HG03558 (cell line): ENCODE data around the gene SULT4A1.
"Not testable (repeated sequence)": the region's sequence is repeated elsewhere in the genome, so short reads cannot be mapped to it uniquely, and the experiment has no call there.

Experiments used
- ATAC-seq: cut with Tn5 transposase; IDR thresholded peaks from one replicate; pipeline ENCODE4 v1.9.1; 2021; ENCODE audit warnings: moderate number of reproducible peaks; ENCODE audit not compliant: unreplicated experiment; ENCODE audit errors: extremely low read depth

SULT4A1 gene, protein sequence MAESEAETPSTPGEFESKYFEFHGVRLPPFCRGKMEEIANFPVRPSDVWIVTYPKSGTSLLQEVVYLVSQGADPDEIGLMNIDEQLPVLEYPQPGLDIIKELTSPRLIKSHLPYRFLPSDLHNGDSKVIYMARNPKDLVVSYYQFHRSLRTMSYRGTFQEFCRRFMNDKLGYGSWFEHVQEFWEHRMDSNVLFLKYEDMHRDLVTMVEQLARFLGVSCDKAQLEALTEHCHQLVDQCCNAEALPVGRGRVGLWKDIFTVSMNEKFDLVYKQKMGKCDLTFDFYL

DNA sequence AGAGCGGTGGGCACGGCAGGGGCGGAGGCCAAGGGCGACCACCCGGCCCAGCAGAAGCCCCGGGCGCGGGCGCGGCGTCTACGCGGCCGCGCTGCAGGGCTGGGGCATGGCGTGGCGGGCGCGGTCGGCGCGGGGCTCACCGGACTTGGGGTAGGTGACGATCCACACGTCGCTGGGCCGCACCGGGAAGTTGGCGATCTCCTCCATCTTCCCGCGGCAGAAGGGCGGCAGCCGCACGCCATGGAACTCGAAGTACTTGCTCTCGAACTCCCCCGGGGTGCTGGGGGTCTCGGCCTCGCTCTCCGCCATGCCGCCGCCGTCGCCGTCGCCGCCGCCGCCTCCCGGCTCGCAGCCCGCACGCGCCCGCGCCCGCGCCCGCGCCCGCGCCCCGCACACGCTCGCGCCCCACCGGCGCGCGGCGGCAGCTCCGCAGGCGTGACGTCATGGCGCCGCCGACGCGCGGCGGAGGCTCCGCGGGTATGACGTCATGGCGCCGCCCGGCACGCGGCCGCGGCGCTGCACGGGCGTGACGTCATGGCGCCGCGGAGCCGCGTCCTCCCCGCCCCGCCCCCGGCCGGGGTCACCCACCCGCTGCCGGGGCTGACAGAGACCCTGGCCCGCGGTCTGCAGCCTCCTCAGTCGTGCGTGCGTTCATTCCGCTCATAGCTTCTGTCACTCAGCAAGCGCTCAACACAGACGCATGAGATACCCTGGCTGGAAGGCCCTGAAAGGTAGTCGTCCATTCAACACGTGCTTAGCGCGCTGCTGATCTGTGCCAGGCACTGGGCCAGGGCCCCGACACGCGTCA is at the start of gene SULT4A1:
TSS of gene SULT4A1 (minus strand) at position 440 of the 808 bp plus-strand sequence. CDS start at position 309, 131 bp downstream.
- no peak for ATAC-seq

DNA sequence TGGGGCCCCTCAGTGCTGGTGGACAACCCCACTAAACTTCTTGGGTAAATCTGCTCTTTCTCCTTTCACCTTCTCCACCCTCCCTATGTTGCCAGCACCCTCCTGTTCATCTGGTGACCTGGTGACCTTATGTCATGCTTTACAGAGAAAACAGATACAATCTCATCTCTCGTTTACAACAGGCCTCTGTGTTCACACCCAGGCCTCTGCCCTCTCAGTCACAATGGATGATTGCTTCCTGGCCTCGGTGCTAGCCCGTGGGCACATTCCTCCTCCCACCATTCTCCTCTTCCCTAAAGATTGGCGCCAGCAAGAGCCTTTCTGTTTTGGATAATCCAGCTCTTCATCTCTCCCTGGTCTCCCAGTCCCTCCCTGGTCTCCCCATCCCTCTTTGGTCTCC is 49.0 kb upstream of the SULT4A1 start:
- ATAC-seq = no peak

DNA sequence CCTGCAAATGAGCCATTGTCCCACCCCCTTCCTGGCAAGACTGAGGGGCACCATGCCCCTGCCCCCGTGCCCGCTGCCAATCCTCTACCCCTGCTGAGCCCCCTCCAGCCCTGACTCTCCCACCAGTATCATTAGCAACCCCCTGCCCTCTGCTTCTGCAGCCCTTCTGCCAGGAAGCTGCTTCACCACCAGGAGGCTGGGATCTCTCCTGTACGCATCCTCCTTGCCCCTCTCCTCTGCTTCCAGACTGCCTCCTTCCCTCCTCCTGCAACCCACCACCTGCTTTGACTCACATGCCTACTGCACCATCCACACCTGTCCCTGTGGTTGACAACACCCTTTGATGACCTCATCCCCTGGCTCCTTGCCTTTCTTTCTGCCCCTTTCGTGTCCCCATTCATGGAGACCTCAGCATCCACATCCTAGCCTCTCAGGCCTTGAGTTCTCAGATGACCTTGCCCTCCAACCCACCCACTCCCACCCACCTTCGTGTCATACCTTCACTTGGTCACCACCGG is 47.9 kb upstream of the SULT4A1 start:
- ATAC-seq = no peak

DNA sequence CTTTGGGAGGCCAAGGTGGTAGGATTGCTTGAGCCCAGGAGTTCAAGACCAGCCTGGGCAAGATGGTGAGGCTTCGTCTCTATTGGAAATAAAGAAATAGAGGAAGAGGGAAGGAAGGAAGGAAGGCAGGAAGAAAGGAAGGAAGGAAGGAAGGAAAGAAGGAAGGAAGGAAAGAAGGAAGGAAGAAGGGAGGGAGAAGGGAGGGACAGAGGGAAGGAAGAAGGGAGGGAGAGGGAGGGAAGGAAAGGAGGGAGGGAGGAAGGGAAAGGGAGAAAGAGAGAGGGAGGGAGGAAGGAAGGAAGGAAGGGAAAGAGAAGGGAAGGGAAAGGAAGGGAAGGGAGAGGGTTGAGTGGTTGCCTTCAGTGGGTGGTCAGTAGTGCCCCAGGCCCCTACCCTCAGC is 47.4 kb upstream of the SULT4A1 start:
- no peak for ATAC-seq

DNA sequence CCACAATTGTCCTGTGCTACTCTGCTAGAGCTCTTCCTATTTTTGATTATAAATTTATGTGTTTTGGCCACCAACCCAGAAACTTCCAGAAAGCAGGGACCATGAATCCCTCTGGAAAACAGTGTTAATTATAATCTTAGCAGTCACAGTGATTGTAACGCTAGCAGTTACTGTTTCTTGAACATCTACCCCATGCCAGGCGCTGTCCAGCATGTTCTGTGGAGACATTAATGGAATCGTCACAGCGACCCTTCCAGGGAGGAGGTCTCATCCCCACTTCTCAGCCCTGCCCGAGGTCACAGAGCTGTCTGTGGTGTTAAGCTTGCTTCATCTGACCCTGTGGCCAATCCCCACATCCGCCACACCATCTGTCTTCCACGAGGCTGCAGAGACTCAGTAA is 43.4 kb upstream of the SULT4A1 start:
- no peak for ATAC-seq

DNA sequence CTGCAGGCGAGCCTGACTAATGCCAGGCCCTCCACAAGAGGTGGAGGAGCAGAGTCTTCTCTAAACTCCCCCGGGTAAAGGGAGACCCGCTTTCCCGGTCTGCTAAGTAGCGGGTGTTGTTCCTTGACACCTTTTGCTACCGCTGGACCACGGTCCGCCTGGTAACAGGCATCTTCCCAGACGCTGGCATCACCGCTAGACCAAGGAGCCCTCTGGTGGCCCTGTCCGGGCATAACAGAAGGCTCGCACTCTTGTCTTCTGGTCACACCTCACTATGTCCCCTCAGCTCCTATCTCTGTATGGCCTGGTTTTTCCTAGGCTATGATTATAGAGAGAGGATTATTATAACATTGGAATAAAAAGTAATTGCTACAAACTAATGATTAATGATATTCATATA is 42.1 kb upstream of the SULT4A1 start:
- not testable (repeated sequence) for ATAC-seq

DNA sequence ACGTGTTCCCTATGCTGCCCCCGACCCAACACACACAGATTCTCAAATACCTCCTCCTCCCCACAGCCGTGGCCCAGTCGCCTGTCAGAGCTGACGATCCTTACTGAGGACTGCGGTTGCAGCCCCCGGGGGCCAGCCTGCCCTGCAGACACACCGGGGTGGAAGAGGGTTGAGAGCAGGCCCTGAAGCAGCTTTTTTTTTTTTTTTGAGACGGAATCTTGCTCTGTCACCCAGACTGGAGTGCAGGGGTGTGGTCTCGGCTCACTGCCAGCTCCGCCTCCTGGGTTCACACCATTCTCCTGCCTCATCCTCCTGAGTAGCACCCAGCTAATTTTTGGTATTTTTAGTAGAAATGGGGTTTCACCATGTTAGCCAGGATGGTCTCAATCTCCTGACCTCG is 40.7 kb upstream of the SULT4A1 start:
- not testable (repeated sequence) for ATAC-seq

DNA sequence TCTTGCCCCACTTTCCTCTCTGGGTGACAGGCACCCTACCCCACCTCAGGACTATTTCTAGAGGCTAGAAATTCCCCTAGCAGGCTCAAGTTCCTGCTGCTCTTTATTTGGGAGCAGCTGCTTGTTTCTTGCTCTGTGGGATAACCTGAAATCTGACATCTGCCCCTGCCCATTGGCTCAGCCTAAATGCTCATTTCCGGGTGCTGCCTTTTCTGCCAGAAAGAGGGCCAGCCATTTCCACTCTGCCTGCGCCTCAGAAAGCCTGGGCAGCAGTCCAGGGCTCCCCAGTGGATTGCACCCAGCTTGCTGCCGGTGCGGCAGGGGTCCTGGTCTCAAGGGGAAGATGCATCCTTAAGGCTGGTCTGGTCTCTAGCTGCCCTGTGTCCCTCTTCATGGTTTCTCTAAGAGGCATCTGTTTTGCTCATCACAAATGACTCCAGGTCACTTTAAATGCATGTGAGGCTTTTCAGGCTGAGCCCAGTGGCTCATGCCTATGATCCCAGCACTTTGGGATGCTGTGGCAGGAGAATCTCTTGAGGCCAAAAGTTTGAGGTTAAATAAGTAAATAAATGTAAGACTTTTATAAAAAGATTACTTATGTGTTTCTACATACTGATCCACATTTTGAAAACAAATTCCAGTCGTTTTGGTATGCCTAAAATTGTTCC is 39.8 kb upstream of the SULT4A1 start:
- ATAC-seq = no peak

DNA sequence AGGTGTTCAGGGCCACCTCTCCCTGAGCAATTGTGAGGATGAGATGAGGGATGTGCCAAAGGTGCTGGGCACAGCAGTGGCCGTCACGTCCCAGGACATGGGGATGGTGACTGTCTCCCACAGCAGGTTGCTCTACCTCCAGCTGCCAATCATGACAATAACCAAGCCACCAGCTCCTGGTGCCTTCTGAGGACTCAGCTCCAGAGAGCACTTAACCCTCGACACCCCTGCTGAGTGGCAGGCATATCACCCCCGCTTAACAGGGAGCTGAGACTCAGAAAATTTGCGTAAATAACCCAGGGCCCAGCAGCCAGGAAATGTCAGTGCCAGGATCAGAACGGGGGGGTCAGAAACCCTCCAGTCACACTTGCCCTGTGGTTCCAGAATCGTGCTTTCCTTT is 37.9 kb upstream of the SULT4A1 start:
- ATAC-seq = no peak

DNA sequence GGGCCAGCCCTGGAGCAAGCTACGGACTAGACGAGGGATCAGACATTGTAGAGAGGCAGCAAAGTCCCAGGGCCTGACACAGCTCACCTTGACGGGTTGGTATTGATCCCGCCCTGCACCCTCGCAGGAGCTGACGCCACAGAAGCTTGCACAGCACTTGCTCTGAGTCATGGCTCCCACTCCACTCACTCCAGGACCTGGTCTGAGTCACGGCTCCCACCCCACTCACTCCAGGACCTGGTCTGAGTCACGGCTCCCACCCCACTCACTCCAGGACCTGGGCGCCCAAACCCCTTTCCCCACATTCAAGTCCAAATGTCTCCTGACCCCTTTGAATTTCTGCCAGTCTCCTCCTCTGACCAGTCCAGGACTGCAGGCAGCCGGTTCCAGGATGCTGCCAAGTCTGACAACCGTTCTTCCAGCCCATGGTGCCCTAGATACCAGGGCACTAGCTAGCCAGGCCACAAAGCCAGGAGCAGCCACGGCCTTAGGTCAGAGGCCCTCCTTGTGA is 35.5 kb upstream of the SULT4A1 start:
- ATAC-seq = no peak

DNA sequence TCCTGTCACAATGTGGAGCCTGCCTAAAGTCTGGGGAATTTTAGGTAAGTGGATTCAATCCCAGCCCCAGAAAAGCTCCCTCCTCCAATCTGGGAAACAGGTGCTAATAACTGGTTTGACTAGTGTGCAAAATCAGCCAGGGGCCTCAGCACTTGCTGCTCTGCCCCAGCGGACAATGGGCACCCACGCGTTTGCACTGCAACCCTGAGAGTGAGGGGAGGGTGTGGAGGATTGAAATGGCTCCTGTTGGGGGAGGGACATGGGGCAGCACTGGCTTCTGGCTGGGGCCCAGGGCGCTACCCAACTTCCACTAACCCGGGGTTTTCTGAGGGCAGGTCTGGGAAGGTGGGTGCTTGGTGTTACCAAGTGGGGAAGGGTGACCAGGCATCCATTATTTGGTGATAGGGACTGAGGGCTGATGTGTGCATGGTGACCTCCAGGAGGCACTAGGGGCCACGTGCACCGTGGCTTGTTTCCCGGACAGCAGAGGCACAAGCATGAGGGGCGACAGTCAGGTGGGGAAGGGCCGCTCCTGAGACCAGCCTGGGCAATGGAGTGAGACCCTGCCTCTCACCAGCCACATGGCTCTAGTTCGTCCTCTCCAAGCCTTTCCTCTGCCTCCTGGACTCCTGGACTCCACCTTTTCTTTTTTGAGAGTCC is 33.8 kb upstream of the SULT4A1 start:
- no peak for ATAC-seq

DNA sequence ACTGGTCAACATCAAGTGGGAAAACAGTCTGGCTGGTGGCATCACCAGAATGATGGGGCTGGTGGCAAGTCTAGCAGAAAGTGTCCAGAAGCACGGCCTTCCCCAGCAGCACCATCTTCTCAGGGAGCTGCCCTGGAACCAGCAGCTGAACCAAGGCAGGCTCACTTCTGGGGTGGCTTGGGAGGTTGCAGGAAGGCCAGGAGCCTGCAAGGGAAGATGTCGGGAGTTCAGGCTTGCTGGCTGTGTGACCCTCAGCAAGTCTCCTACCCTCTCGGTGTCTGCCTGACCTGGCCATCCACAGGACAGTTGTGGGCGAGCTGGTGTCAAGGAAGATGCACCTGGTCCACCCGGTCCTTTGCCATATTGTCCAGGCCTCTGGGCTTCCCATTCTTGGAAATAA is 31.8 kb upstream of the SULT4A1 start:
- no peak for ATAC-seq

DNA sequence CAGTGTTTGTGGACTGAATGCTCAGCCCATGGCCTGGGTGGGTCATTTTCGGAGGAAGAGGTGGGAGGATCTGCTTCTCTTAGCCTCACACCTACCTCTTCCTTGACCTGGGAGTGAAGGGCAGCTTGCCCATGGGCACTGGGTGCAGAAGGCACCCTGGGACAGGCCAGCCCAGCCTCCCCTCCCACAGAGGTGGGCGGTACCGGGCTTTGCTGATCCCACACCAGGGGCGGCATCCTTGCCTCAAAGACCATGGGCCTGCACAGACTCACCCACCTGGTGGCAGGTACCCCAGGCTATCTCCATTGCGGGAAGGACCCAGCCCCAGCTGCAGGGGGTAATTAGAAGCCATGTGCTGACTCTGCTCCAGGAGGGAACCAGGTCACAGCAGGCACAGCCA is 31.0 kb upstream of the SULT4A1 start:
- ATAC-seq = no peak

DNA sequence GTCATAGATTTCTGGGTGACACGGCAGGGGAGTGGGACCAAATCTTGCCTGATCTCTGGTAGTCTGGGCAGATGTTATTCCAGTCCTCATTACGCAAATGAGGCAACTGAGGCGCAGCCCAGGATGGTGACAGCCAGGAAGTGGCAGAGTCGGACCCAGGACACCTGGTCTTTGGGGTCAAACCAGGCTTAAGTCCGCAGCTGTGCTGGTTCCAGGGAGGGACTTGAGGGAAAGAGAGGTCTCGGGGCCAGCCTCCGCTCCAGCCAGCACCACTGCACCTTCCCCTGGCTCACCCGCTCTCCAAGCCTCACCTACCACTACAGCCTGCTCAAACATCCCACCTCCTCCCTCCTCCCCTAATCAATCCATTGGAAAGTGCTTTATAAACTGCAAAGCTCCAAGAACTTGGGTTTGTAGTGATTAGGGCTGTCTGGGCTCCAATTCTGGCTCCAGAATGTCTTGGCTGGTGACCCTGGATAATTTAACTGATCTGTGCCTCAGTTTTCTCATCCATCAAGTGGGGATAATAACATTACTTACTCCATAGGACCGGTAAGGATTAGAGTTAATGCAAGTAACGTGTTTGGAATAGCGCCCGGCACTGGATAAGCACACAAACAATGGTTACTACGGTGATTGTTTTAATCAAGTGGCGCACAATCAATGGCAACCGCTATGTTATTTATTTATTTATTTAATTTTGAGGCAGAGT is 30.0 kb upstream of the SULT4A1 start:
- no peak for ATAC-seq

DNA sequence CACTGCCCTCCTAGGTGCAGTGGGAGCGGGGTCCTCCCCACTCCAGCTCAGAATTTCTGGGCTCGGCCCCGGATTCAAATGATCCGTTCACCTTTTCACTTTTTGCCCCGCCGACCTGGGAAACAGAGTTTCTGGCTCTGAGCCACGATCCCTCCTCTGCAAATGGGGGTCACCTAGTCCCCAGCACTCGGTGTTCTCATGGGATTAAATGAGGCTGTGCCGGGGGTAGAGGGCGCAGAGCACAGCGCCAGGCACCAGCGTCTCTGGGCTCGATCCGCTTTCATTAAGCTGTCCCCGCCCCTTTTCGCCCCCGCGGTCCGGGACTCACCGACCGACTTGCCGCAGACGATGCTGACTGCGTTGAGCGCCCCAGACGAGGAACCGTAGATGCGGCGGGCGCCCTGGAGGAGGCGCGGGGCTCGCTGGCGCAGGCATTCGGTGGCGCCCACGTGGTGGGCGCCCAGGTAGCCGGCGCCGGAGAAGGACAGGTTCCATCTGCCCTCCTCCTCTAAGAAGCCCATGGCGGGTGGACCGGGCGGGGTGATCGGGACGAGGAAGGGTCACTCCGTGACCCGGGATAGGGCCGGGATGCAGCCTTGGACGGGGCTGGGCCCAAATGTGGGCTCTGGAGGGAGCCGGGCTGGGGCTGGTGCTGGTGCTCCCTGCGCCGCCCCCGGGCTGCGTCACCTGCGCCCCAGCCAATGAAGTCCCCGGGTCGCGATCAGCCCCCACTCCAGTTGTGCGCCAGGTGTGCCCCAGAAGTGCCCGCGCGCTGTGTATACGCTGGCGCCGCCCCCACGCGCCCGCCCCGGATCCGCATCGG is 29.3 kb upstream of the SULT4A1 start, which contains the start of gene PNPLA5:
TSS of gene PNPLA5 (minus strand) at position 654 of the 823 bp plus-strand sequence. CDS start at position 521, 133 bp downstream.
- no peak for ATAC-seq

DNA sequence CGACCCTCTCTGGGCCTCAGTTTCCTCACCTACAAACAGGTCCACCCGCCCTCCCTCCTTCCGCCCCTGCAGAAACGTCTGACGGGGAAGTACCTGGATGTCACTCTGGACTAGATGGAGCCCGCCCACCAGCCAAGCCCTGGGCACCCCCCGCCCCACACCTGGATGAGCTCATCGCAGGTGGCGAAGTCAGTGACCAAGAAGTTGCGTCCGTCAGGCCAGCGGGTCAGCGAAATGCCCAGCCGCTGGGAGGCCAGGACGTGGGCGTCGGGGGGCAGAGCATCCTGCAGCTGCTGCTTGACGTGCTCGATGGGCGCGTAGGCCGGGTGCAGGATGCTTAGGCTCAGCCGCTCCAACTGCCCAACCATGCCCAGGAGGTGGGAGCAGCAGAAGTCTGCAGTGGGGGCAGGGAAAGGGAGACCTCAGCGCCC is 28.6 kb upstream of the SULT4A1 start:
- ATAC-seq = no peak

DNA sequence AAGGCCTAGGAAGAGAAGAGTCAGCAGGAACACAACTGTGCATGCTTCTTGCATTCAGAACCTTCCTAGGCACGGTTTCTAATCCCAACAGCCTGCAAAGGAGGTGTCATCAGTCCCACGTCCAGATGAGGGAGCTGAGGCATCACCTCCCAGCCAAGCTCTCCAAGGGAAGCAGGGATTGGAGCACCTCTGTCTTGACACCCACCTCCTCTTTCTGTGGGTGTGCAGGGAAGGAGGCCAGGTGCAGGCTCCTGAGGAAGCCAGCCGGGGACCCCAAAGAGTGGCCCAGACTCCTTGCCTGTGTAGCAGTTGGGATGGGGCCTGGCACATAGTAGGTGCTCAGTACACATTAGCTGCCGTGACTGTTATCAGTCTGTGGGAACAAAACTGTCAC is 27.5 kb upstream of the SULT4A1 start:
- ATAC-seq = no peak

DNA sequence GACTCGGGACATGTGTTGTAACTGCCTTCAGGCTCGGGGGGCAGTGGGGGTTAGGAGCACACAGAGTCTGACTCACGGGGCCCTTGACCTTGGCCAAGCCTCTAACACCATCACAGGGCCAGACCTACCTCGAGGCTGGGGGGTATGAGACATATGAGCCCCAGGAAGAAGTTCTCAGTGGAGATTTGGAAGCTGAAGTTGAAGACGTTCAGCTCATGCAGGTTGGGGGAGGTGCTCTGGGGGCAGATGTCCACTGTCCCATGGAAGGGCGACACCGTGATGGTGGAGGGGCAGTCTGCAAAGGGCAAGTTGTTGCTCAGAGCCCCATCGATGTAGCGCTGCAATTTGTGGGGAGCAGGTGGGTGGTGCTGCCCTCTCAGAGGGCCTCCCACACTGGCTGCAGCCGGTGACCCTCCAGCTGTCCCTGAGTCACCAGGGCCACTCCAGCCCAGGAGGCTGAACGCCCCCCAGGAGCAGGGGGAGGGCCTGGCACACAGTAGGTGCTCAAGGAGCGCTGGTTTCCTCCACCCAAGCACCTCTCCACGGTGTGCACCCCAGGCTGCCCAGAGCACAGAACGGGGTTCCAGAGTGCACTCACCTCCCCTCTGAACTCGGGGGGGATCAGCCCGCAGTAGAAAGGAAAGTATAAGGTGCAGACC is 27.0 kb upstream of the SULT4A1 start:
- ATAC-seq = no peak
